Prostate gland (tissue), 2 donors: ENCODE data around the gene IL17RC.

Source experiments
- CTCF ChIP-seq, 4 experiments: fragments of 200-600 bp in 2 of 4; fragments of 450-650 bp in 2 of 4; sonication (generic) in 2 of 4; IDR thresholded peaks; 1 replicate in 3 of 4; 2 replicates in 1 of 4; pipeline ENCODE4 v1.5.1; 2016 to 2019; ENCODE audit warnings: antibody characterized with exemption in 4 of 4, mild to moderate bottlenecking in 2 of 4, moderate library complexity in 2 of 4
- POLR2A ChIP-seq: fragments of 450-650 bp; IDR thresholded peaks from one replicate; pipeline ENCODE4 v1.6.1; 2016; ENCODE audit warnings: antibody characterized with exemption, mild to moderate bottlenecking

- peak; percentile 43 to 93 (median 66) for TF ChIP-seq CTCF (IDR thresholded peaks at IDR 0.05)
- peak; percentile 55 for TF ChIP-seq POLR2A
These were observed 29.5 kb downstream of the IL17RC start for GRCh38 chr3:9946112-9947024.
